Activated CD4-positive, CD25-positive, alpha-beta regulatory T cell treated with anti-CD3 and anti-CD28 coated beads, Interleukin-2, amount 50 U/mL, for 72 hours (primary cell): ENCODE data around the gene ARF1.

Source experiments
- DNase-seq: peaks from one replicate; pipeline ENCODE4 v3.0.0; 2021

ARF1 gene

GRCh38 chr1:228088586-228089498 lies 6.3 kb downstream of the ARF1 start:
- DNase-seq = no peak

- DNase-seq = no peak
These were observed 7.2 kb downstream of the ARF1 start for GRCh38 chr1:228089519-228090380.

DNA sequence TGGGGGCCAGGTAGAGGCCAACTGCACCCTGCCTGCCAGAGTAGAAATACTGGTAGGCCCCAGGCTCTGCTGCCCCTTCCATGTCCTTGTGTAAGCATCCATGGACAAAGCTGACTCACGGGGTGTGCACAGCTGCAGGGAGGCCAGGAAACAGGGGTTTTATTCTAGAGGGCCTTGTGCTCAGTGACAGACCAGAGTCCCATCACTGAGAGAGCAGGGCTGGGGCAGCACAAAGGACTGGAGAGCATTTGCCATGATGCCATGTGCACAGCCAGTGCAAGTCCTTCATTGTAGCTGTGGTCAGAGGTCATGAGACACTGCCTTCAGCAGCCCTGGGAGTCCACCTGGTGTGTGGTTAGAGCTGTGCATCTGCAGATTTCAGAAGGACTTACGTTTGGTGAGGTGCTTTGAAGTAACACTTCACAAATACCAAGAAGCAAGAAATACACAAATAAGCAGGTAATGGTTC lies 8.1 kb downstream of the ARF1 start:
- DNase-seq = peak; percentile 25

DNA sequence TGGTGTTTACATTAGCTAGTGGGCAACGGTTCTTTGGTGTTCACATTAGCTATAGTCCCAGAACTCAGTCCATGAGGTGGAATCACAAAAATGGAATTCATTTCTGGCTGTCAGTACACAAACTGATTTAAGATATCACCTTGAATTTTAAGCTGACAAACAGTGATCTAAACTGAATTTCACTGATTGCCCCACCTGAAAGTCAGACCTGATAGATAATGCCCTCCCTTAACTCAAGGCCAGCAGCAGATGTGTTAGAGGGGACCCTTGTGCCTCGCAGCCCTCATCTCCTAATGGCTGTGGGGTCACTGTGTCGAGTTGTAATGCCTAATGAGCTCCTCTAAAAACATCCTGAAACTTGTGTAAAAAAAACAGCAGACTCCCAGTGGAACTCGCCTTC lies 8.6 kb downstream of the ARF1 start:
- DNase-seq = no peak

DNA sequence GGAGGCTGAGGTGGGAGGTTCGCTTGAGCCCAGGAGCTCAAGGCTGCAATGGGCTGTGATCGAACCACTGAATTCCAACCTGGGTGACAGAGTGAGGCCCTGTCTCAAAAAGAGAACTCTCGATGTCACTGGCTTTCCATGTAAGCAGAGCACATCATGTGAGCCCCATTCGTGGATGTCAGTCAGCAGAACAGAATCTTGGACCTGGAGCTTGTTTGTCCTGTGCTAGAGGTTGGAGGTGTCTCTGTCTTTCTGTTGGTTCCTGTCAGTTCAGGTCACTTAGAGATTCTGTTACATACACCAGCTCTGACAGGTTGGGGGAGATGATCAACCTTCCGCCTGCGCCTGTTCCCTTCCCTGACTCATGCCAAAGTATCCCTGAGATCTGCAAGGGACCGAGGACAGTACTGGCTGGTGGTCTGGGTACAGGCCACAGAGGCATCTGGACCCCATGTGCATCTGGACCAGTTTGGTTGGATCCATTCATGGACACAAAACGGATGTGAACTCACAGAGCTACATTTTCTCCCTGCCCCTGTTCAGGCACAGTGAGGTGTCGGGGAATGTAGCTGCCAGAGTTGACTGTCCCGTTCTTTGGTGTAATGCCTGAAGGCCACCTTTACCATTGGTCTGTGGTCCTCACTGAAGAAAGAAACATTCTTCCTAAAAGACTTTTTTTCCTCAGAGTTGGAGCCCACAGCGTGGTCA lies 10.0 kb downstream of the ARF1 start:
- no peak for DNase-seq

GRCh38 chr1:228093050-228093906 lies 10.8 kb downstream of the ARF1 start:
- DNase-seq = no peak

GRCh38 chr1:228094432-228095016 lies 12.0 kb downstream of the ARF1 start:
- DNase-seq = peak; percentile 8

- no peak for DNase-seq
These were observed 12.7 kb downstream of the ARF1 start for GRCh38 chr1:228095161-228095560.

DNA sequence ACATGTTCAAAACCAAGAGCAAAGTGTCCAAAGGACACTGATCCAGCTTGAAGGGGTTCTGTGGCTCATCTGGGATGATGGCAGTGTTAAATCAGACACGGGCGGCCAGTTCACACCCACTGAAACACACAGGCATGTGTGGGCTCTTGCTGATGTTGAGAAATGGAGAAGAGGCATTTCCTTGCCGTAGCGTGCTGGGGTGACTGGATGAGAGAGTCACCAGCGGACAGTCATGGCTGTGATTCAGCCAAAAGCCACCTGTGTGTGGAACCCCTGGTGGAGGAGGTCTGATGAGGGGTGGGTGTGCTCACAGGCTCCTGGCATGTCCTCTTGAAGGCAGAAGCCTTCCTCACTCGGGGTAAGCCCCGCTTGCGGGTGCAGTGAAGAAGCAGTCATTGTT lies 13.4 kb downstream of the ARF1 start:
- DNase-seq = peak; percentile 17

DNA sequence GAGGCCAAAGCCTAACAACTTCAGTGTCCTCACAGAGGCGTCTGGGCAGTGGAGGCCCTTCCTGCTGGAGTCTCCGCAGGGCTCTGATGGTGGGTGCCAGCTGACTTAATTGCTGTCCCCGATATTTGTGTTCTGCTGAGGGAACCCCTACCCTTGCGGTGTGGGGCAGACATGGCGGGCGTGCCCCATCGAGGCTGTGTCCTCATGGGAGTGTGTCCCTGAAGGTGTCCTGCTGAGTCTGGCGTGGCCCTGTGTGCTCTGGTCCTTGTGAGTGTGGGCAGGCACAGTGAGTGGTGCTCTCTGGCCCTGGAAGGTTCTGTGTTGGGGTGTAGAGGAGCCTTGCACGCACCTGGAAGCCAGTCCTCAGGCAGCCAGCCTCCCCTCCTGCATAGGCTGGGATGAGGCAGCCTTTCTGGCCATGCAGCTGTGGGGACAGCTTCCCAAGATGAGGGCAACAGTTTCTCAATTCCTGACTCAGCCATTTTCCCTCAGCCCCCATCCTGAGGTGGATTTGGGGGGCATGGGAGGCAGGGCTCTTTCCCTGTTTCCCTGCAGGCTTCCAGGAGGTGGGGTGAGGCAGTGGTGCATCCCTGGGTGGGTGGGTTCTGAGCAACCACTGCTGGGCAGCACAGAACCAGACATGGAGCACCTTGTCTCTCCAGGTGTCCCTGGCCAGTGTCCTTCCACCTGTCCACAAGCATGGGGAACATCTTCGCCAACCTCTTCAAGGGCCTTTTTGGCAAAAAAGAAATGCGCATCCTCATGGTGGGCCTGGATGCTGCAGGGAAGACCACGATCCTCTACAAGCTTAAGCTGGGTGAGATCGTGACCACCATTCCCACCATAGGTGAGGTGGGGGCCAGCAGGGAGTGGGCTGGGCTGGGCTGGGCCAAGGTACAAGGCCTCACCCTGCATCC lies 14.2 kb downstream of the ARF1 start:
- peak; percentile 29 for DNase-seq

DNA sequence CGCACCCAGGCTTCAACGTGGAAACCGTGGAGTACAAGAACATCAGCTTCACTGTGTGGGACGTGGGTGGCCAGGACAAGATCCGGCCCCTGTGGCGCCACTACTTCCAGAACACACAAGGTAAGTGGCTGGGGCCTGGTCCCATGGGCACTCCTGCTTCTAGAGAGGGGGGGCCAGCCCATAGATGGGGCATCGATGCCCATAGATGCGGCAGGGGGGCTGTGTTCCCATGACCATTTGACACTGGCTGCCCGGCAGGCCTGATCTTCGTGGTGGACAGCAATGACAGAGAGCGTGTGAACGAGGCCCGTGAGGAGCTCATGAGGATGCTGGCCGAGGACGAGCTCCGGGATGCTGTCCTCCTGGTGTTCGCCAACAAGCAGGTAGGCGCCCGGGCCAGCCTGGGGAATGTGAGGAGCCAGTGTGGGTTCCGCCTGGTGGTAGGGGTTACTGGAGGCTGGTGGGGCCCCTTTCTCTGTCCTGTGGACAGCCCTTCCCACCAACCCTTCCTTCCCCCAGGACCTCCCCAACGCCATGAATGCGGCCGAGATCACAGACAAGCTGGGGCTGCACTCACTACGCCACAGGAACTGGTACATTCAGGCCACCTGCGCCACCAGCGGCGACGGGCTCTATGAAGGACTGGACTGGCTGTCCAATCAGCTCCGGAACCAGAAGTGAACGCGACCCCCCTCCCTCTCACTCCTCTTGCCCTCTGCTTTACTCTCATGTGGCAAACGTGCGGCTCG lies 15.0 kb downstream of the ARF1 start:
- DNase-seq = no peak

GRCh38 chr1:228098323-228098931 lies 15.9 kb downstream of the ARF1 start:
- DNase-seq = no peak

DNA sequence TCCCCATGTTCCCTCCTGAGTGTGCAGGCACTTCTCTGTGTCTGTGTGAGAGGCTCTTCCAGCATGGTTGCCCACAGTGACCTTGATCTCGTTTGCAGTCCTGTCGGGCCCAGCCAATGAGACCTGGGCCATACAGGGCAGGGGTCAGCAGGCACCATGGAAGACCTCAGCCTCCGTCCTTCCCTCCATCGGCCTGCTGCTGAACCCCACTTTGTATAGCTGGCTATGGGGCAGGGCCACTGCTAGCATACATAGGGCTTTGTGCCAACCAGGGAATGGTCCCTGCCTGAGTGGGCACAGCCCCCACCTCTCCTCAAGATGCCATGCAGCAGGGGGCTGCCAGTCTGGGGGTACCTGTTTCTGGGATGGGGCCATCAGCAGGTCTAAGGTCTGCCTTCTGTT lies 16.8 kb downstream of the ARF1 start:
- no peak for DNase-seq

DNA sequence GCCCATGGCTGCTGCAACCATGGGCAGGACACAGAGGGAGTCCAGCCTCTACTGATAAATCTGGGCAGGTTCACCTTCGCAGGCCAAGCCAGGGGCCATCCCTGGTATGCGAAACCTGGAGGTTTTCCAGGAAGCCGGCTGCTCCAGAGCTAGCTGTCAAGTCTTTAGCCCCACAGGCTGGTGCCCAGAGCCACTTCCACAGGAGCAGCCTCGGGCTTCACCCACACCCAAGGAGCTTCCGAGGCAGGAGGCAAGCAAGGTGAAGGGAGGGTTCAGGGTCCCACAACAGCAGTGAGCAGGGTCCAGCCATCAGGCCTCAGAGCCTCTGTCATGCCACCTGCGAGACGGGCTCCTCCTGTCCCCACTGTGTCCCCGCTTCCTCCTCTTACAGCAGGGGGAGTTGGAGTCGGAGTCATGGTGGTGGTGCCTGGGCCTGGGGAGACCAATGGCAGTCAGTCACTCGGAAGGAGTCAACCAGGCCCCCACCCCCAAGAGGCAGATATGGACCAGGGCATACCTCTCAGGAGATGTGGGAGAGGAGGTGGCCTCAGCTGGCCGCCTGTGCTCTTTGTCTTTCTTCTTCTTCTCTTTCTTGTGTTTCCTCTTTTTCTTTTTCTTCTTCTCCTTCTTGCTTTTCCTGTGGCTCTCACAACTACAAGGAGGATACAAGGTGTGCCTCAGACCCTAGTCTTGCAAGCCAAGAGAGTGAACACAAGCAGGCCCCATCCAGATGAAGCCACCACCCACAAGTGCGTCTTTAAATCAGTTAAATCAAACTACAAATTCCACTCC lies 18.5 kb downstream of the ARF1 start:
- no peak for DNase-seq

DNA sequence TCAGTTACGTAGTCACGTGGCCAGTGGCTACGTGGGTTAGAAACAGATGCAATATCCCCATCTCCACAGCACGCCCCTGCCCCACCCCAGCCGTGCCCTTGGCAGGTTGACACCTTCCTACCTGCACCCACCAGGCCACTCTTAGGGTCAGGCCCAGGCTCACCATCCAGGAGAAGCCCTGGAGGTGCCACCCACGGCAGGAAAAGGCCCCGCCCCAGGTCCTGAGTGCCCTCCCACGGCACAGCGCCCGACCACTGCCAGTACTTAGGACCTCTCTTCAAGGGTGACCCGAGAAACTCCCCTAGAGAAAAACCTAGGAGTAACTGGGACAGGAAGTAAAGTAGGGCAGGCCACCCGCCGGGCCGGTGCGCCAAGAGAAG lies 19.1 kb downstream of the ARF1 start:
- no peak for DNase-seq

DNA sequence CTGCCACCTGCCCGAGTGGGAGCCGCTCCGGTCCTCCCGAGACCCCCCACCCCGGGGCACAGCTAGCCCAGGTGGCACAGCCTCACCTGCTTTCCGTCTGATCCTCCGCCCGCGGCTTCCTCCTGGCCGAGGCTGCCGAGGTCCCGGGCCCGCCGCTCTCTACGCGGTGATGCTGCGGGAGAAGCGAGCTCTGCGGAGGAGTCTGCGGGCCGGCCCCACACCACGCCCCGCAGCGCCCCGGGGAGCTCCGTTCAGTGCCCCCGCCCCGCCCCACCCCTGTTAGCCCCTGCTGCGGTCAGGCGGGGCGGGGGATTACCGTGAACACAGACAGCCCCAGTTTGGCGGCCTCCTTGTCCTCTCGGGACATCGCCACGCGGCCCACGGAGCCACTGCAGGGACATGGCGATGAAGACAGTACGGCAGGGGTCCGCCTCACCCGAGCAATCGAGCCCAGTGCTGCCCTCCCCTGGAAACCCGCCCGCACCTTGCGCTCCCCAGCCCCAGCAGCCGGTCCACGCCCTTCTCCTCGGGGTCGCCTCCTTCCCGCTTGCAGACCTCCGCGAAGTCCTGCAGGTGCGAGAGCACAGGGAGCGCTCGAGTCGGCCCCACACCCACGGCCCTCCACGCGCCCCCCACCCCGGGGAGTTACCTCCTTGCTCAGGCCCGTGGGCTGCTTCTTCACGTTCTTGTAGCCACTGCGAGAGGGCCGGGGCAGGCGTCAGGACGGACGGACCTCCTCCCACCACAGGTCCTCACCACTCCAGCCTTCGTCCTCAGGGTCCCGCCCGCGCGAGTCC lies 19.7 kb downstream of the ARF1 start:
- DNase-seq = peak; percentile 62

- DNase-seq = peak; percentile 95
These were observed 20.5 kb downstream of the ARF1 start, which contains the start of gene C1orf35 for GRCh38 chr1:228102791-228103620. TSS of gene C1orf35 (minus strand) at chr1:228103325. CDS start at chr1:228103227, 98 bp downstream.
